NCI-H2171 treated with DMSO at 0.1 percent for 48 hours (cell line): ENCODE data around the gene MYL6.
"Not testable (repeated sequence)": the region's sequence is repeated elsewhere in the genome, so short reads cannot be mapped to it uniquely, and the experiment has no call there.

Experiments
- DNase-seq: peaks from one replicate; lab custom pipeline; 2025; lab: John Stamatoyannopoulos, UW

The MYL6 gene

GRCh38 chr12:56189099-56189917 lies 31.1 kb downstream of the MYL6 start, which contains the start of gene SMARCC2:
Gene SMARCC2, minus strand, starts transcription at chr12:56189483. Its CDS starts 22 bp downstream, at chr12:56189461.
- DNase-seq: peak; percentile 83

GRCh38 chr12:56189918-56190694 lies 31.9 kb downstream of the MYL6 start:
- DNase-seq: peak; percentile 87

- DNase-seq: peak; percentile 43
Measured at GRCh38 chr12:56190695-56191155, 32.6 kb downstream of the MYL6 start.

GRCh38 chr12:56192582-56192981 lies 34.4 kb downstream of the MYL6 start:
- DNase-seq: no peak

DNA sequence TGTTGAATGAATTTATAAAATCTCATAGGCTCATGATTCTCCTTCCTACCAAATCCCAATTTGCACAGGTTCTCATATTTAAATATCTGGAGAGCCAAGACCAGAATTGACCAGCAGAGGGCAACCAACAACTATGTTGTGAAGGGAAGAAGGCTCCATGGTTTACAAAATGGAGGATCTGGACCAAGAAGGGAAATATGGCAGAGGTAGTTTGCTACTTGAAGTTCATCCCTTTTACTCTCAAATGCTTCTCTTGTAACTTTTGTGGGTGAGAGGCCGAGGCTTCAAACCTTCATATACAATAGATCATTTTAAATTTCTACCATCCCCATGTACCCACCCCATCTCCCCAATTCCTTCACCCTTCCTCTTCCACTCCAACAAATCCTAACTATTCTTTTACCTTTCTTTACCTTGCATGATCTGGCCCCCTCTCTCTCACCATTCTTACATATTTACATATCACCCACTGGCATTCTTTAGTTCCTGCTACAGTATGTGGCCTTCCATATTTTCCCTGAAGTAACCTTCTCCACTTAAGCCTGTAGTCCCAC lies 34.9 kb downstream of the MYL6 start:
- DNase-seq: peak; percentile 85

GRCh38 chr12:56196818-56197550 lies 38.8 kb downstream of the MYL6 start:
- not testable (repeated sequence) for DNase-seq

GRCh38 chr12:56197921-56198635 lies 39.9 kb downstream of the MYL6 start:
- DNase-seq: no peak

DNA sequence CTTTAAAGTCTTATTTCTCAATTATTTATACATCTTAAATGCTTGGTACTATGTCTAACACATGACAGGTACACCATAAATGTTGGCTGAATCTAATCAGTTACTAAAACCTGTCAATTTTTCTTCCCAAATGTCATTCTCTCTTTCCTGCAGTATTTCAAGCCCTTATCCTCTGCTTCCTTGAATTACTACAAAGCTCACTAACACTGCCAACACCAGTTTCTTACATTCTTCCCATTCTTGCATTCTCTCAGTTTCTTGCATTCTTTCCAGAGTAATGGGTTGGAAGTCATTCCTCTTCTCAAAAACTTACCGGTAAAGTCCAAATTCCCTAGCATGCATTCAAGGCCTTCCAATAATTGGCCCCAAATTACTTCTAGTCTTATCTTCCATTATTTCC lies 40.7 kb downstream of the MYL6 start:
- DNase-seq: no peak

- no peak for DNase-seq
Measured at GRCh38 chr12:56202366-56202765, 44.2 kb downstream of the MYL6 start.

- DNase-seq: no peak
Measured at GRCh38 chr12:56202838-56203237, 44.7 kb downstream of the MYL6 start.

- no peak for DNase-seq
Measured at GRCh38 chr12:56204275-56204674, 46.1 kb downstream of the MYL6 start.

- DNase-seq: no peak
Measured at GRCh38 chr12:56205445-56205844, 47.3 kb downstream of the MYL6 start.

DNA sequence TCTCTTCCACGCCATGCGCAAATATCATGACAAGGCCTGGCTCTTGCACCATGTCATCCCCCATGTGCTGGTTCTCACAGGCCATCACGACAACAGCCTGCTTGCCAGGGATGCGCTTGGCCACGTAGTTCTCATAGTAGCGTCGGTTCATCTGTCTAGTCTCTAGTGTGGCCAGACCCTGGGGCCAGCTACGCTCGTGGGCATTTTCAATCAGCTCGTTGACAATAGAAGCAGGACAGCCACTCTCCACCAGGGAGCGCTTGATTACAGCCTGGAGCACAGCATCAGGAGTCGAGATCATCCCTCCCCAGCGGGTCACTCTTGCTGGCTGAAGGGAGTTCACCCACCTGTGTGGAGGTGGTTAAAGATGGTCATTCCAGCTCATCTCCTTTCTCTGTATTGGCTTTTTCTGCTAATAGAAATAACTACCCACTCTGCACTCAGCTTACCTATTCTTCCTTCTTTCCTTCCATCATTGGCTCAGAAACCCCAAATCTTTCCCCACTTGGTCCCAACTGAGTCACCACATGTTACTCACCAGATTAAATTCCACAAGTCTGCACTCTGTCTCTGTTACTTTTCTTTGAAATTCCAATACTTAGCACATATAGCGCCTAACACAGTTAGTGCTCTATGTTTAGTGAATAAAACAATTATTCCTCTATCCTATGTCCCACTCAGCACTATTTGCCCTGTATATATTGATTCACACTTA lies 48.5 kb downstream of the MYL6 start:
- DNase-seq: no peak

GRCh38 chr12:56208006-56208405 lies 49.8 kb downstream of the MYL6 start:
- peak; percentile 76 for DNase-seq
